Fibroblast of skin of right quadriceps (primary cell): ENCODE measurements around the gene ZNF550.
"Not testable (repeated sequence)": the region's sequence is repeated elsewhere in the genome, so short reads cannot be mapped to it uniquely, and the experiment has no call there.

Source experiments
- DNase-seq: peaks from one replicate; pipeline ENCODE4 v3.0.0-alpha.2; 2013

ZNF550 gene

GRCh38 chr19:57527136-57527881, 32.4 kb downstream of the ZNF550 start, which contains the start of gene ZNF549:
ZNF549 (plus strand) TSS chr19:57527356; CDS start chr19:57527574, 218 bp downstream.
- DNase-seq: peak; percentile 92

- DNase-seq: not testable (repeated sequence)
Measured at GRCh38 chr19:57518021-57518420, 41.6 kb downstream of the ZNF550 start.

GRCh38 chr19:57515255-57515654, 44.4 kb downstream of the ZNF550 start:
- DNase-seq: no peak

- DNase-seq: peak; percentile 35
Measured at GRCh38 chr19:57512845-57513244, 46.8 kb downstream of the ZNF550 start.

GRCh38 chr19:57511484-57511883, 48.2 kb downstream of the ZNF550 start:
- no peak for DNase-seq

- DNase-seq: no peak
Measured at GRCh38 chr19:57506163-57506562, 53.5 kb downstream of the ZNF550 start.

GRCh38 chr19:57500400-57500799, 59.3 kb downstream of the ZNF550 start:
- DNase-seq: peak; percentile 50

GRCh38 chr19:57499680-57500395, 59.8 kb downstream of the ZNF550 start, which contains the start of gene ZNF773:
ZNF773 (plus strand) TSS chr19:57499938; CDS start chr19:57500081, 143 bp downstream.
- DNase-seq: peak; percentile 95

- DNase-seq: not testable (repeated sequence)
Measured at GRCh38 chr19:57499332-57499679, 60.4 kb downstream of the ZNF550 start.

- not testable (repeated sequence) for DNase-seq
Measured at GRCh38 chr19:57488299-57488644, 71.4 kb downstream of the ZNF550 start.

- peak; percentile 82 for DNase-seq
Measured at GRCh38 chr19:57487477-57488298, 72.0 kb downstream of the ZNF550 start, which contains the start of gene ZNF419. ZNF419 (plus strand) TSS chr19:57487750; CDS start chr19:57487951, 201 bp downstream.
